Osteocyte (in vitro differentiated cells): ENCODE data around the gene GREM1. TPM values are rescaled to one million over a fixed set of nuclear protein-coding genes. Genes with fewer than 3 reads are reported as not detected.

ENCODE experiments used
- DNase-seq: peaks from one replicate; pipeline ENCODE4 v3.0.0; 2021; ENCODE audit warnings: mixed read lengths; ENCODE audit not compliant: unreplicated experiment; ENCODE audit errors: extremely low spot score
- H3K27ac Mint-ChIP-seq: one replicate; pipeline ENCODE4 v1.8.0; 2021; ENCODE audit warnings: mild to moderate bottlenecking, mixed read lengths; ENCODE audit not compliant: unreplicated experiment
- H3K27me3 Mint-ChIP-seq: one replicate; pipeline ENCODE4 v1.8.0; 2021; ENCODE audit warnings: mixed read lengths; ENCODE audit not compliant: unreplicated experiment
- H3K36me3 Mint-ChIP-seq: one replicate; pipeline ENCODE4 v1.8.0; 2021; ENCODE audit warnings: mixed read lengths; ENCODE audit not compliant: unreplicated experiment
- H3K4me1 Mint-ChIP-seq: one replicate; pipeline ENCODE4 v1.8.0; 2021; ENCODE audit warnings: mixed read lengths; ENCODE audit not compliant: unreplicated experiment
- H3K4me3 Mint-ChIP-seq: one replicate; pipeline ENCODE4 v1.8.0; 2021; ENCODE audit warnings: mild to moderate bottlenecking, moderate library complexity, mixed read lengths; ENCODE audit not compliant: unreplicated experiment
- H3K9me3 Mint-ChIP-seq: one replicate; pipeline ENCODE4 v1.8.0; 2021; ENCODE audit warnings: mixed read lengths; ENCODE audit not compliant: unreplicated experiment
- CTCF ChIP-seq: fragments of 200-600 bp; sonication (generic); IDR thresholded peaks from 2 replicates; pipeline ENCODE4 v1.5.0; 2021; ENCODE audit warnings: antibody characterized with exemption, mild to moderate bottlenecking, moderate library complexity
- total RNA-seq: library from RNA; stranded (reverse); gene quantifications from 2 replicates; pipeline ENCODE4 v1.2.1, GENCODE V29; 2021

Gene GREM1
- total RNA-seq, 1 donor from 2014 or later = 252 TPM

GRCh38 chr15:32704395-32704981, 13.3 kb upstream of the GREM1 start:
- no peak for DNase-seq
- H3K36me3 Mint-ChIP-seq = no peaks in the 10 kb centered on the region
- H3K4me1 Mint-ChIP-seq = peaks cover 16% of the 10 kb centered on the region
- TF ChIP-seq CTCF = no peak
- no peak overlapping the region for H3K27ac Mint-ChIP-seq
- no peaks in the 10 kb centered on the region for H3K9me3 Mint-ChIP-seq
- no peaks in the 10 kb centered on the region for H3K27me3 Mint-ChIP-seq
- H3K4me3 Mint-ChIP-seq = no peak overlapping the region

GRCh38 chr15:32705446-32705845, 12.4 kb upstream of the GREM1 start:
- H3K27me3 Mint-ChIP-seq = no peaks in the 10 kb centered on the region
- no peak overlapping the region for H3K4me3 Mint-ChIP-seq
- no peak for TF ChIP-seq CTCF
- DNase-seq = no peak
- no peaks in the 10 kb centered on the region for H3K36me3 Mint-ChIP-seq
- H3K4me1 Mint-ChIP-seq = peaks cover 16% of the 10 kb centered on the region
- no peaks in the 10 kb centered on the region for H3K9me3 Mint-ChIP-seq
- no peak overlapping the region for H3K27ac Mint-ChIP-seq

- Mint-ChIP-seq H3K9me3 (no peaks in the 10 kb centered on the region), H3K36me3 (no peaks in the 10 kb centered on the region), H3K27me3 (no peaks in the 10 kb centered on the region), H3K27ac (no peak overlapping the region), H3K4me1 (peaks cover 16% of the 10 kb centered on the region), H3K4me3 (no peak overlapping the region)
- no peak for DNase-seq
- no peak for TF ChIP-seq CTCF
These were observed 11.1 kb upstream of the GREM1 start for GRCh38 chr15:32706704-32707103.

GRCh38 chr15:32707436-32707835, 10.4 kb upstream of the GREM1 start:
- Mint-ChIP-seq H3K4me1 (peaks cover 16% of the 10 kb centered on the region), H3K4me3 (no peak overlapping the region), H3K9me3 (no peaks in the 10 kb centered on the region), H3K27me3 (no peaks in the 10 kb centered on the region), H3K27ac (no peak overlapping the region), H3K36me3 (no peaks in the 10 kb centered on the region)
- DNase-seq = no peak
- no peak for TF ChIP-seq CTCF

- Mint-ChIP-seq H3K27me3 (no peaks in the 10 kb centered on the region), H3K27ac (no peak overlapping the region), H3K36me3 (no peaks in the 10 kb centered on the region), H3K4me1 (peaks cover 13% of the 10 kb centered on the region), H3K4me3 (no peak overlapping the region), H3K9me3 (no peaks in the 10 kb centered on the region)
- TF ChIP-seq CTCF = no peak
- DNase-seq = no peak
These were observed 8.3 kb upstream of the GREM1 start for GRCh38 chr15:32709295-32710033.
